Dedifferentiated amniotic fluid mesenchymal stem cell (primary cell): ENCODE measurements around the gene FLACC1.
A peak's percentile ranks its signal among the peaks of the same experiment; 100 is the strongest.
"Not testable (repeated sequence)": the region's sequence is repeated elsewhere in the genome, so short reads cannot be mapped to it uniquely, and the experiment has no call there.

Source experiments
- DNase-seq: peaks from one replicate; pipeline ENCODE4 v3.0.0-alpha.2; 2016; ENCODE audit errors: extremely low spot score

The FLACC1 gene

GRCh38 chr2:201349601-201350000, 7.5 kb downstream of the FLACC1 start:
- DNase-seq = no peak

GRCh38 chr2:201348758-201349157, 8.4 kb downstream of the FLACC1 start:
- no peak for DNase-seq

- no peak for DNase-seq
Measured at GRCh38 chr2:201347138-201347537, 10.0 kb downstream of the FLACC1 start.

GRCh38 chr2:201345625-201346213, 11.4 kb downstream of the FLACC1 start:
- DNase-seq = no peak

- no peak for DNase-seq
Measured at GRCh38 chr2:201344663-201345366, 12.3 kb downstream of the FLACC1 start.

GRCh38 chr2:201343559-201343958, 13.6 kb downstream of the FLACC1 start:
- DNase-seq = no peak

- no peak for DNase-seq
Measured at GRCh38 chr2:201342923-201343322, 14.2 kb downstream of the FLACC1 start.

GRCh38 chr2:201329409-201329808, 27.7 kb downstream of the FLACC1 start:
- DNase-seq = no peak

- no peak for DNase-seq
Measured at GRCh38 chr2:201327678-201328077, 29.5 kb downstream of the FLACC1 start.

GRCh38 chr2:201322772-201323171, 34.4 kb downstream of the FLACC1 start:
- DNase-seq = no peak

GRCh38 chr2:201320701-201321100, 36.4 kb downstream of the FLACC1 start:
- no peak for DNase-seq

GRCh38 chr2:201320257-201320656, 36.9 kb downstream of the FLACC1 start:
- DNase-seq = no peak

- DNase-seq = no peak
Measured at GRCh38 chr2:201319511-201319910, 37.6 kb downstream of the FLACC1 start.

- DNase-seq = no peak
Measured at GRCh38 chr2:201313362-201313761, 43.8 kb downstream of the FLACC1 start.

GRCh38 chr2:201308914-201309313, 48.2 kb downstream of the FLACC1 start:
- no peak for DNase-seq

GRCh38 chr2:201307876-201308275, 49.3 kb downstream of the FLACC1 start:
- no peak for DNase-seq

GRCh38 chr2:201299929-201300328, 57.2 kb downstream of the FLACC1 start:
- not testable (repeated sequence) for DNase-seq

GRCh38 chr2:201298462-201299052, 58.6 kb downstream of the FLACC1 start:
- DNase-seq = peak; percentile 16

GRCh38 chr2:201290457-201291148, 66.5 kb downstream of the FLACC1 start:
- not testable (repeated sequence) for DNase-seq

GRCh38 chr2:201285499-201285898, 71.6 kb downstream of the FLACC1 start:
- no peak for DNase-seq

GRCh38 chr2:201280191-201281040, 76.7 kb downstream of the FLACC1 start:
- no peak for DNase-seq

- no peak for DNase-seq
Measured at GRCh38 chr2:201279079-201279478, 78.1 kb downstream of the FLACC1 start.
